Measurements from ENCODE around the gene IGF1R. TPM values are rescaled to one million over a fixed set of nuclear protein-coding genes. Genes with fewer than 3 reads are reported as not detected.

IGF1R gene
- total RNA-seq, 1 experiment from 2014 or later: 16.3 TPM

DNA sequence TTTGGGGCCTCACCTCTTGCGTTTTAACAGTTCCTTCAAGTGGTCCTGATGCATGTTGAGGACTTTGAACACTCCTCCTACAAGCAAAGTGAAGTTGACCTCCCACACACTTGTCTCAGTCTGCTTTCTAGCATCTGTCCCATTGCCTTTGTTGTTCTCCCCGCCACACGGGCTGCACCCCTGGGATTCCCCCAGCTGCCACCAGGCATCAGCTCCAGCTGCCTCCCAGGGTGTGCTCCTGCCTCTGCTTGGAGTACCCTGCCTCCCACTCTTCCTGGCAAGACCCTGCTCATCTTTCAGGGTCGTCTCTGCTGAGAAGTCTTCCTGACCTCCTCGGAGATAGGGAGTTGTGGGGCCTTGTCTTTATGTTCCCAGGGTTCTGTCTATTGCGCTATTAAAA lies 52.2 kb downstream of the IGF1R start:
- ChIA-PET POLR2A (no interaction called here), CTCF (no interaction called here), RAD21 (ENCODE audit: low non-redundant PET in 1 of 2, low total read pairs in 2 of 2, uncharacterized antibody in 2 of 2, unreplicated experiment in 2 of 2) (no interaction called here)
- Histone ChIP-seq H4K20me1 (ENCODE audit: insufficient read depth) (no peaks in the 10 kb centered on the region), H3K27ac (ENCODE audit: low read depth, low read length) (no peak overlapping the region), H3K4me2 (ENCODE audit: low read length) (no peak overlapping the region), H3K79me2 (ENCODE audit: insufficient read depth, low read length) (no peaks in the 10 kb centered on the region), H3K4me1 (ENCODE audit: control insufficient read depth in 1 of 2, insufficient read depth in 2 of 2, low read length in 2 of 2) (no peaks in the 10 kb centered on the region), H3K9me3 (ENCODE audit: control insufficient read depth in 1 of 2, insufficient read depth in 1 of 2, low read depth in 1 of 2, low read length in 2 of 2) (no peaks in the 10 kb centered on the region), H3K27me3 (ENCODE audit: insufficient read depth, low read length) (no peaks in the 10 kb centered on the region), H2AFZ (ENCODE audit: low read depth, low read length, poor library complexity, severe bottlenecking) (no peak overlapping the region), H3K9ac (ENCODE audit: low read length) (no peak overlapping the region), H3K9me2 (ENCODE audit: insufficient read depth) (no peaks in the 10 kb centered on the region), H3K4me3 (replicated peaks in 1 of 2; ENCODE audit: low read depth in 1 of 2, low read length in 2 of 2) (no peak overlapping the region), H3K36me3 (ENCODE audit: control insufficient read depth in 1 of 2, insufficient read depth in 2 of 2, low read length in 2 of 2) (no peaks in the 10 kb centered on the region)
- DNase-seq (ENCODE audit: low read depth, low spot score): no peak
- intact Hi-C loops (cut with micrococcal nuclease): no loop called here
- no TSS peak for BruUV-seq (replicated peaks)
- no peak for ATAC-seq
- no peak for TF ChIP-seq ELF1 (IDR thresholded peaks at IDR 0.05; ENCODE audit: borderline replicate concordance, low read depth)
- no peak for TF ChIP-seq CBX3 (IDR thresholded peaks at IDR 0.05; ENCODE audit: low read depth)
- no peak for TF ChIP-seq TCF7L2 (IDR thresholded peaks at IDR 0.05; ENCODE audit: borderline replicate concordance, extremely low read depth, insufficient read depth, insufficient read length)
- TF ChIP-seq CEBPB (IDR thresholded peaks at IDR 0.05; ENCODE audit: low read depth): no peak
- TF ChIP-seq ZFX (IDR thresholded peaks at IDR 0.05): no peak
- TF ChIP-seq SRF (IDR thresholded peaks at IDR 0.05; ENCODE audit: low read depth): no peak
- no peak for TF ChIP-seq SP1 (IDR thresholded peaks at IDR 0.05; ENCODE audit: low read depth)
- TF ChIP-seq, protein P1, sequence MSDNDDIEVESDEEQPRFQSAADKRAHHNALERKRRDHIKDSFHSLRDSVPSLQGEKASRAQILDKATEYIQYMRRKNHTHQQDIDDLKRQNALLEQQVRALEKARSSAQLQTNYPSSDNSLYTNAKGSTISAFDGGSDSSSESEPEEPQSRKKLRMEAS (IDR thresholded peaks at IDR 0.05): no peak
- no peak for TF ChIP-seq SIN3A (IDR thresholded peaks at IDR 0.05; ENCODE audit: low read depth)
- TF ChIP-seq EZH2 (IDR thresholded peaks at IDR 0.05): no peak
- TF ChIP-seq ATF3 (IDR thresholded peaks at IDR 0.05): no peak
- TF ChIP-seq, protein P2, sequence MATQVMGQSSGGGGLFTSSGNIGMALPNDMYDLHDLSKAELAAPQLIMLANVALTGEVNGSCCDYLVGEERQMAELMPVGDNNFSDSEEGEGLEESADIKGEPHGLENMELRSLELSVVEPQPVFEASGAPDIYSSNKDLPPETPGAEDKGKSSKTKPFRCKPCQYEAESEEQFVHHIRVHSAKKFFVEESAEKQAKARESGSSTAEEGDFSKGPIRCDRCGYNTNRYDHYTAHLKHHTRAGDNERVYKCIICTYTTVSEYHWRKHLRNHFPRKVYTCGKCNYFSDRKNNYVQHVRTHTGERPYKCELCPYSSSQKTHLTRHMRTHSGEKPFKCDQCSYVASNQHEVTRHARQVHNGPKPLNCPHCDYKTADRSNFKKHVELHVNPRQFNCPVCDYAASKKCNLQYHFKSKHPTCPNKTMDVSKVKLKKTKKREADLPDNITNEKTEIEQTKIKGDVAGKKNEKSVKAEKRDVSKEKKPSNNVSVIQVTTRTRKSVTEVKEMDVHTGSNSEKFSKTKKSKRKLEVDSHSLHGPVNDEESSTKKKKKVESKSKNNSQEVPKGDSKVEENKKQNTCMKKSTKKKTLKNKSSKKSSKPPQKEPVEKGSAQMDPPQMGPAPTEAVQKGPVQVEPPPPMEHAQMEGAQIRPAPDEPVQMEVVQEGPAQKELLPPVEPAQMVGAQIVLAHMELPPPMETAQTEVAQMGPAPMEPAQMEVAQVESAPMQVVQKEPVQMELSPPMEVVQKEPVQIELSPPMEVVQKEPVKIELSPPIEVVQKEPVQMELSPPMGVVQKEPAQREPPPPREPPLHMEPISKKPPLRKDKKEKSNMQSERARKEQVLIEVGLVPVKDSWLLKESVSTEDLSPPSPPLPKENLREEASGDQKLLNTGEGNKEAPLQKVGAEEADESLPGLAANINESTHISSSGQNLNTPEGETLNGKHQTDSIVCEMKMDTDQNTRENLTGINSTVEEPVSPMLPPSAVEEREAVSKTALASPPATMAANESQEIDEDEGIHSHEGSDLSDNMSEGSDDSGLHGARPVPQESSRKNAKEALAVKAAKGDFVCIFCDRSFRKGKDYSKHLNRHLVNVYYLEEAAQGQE (IDR thresholded peaks at IDR 0.05; ENCODE audit: low read depth): no peak
- TF ChIP-seq EGR1 (IDR thresholded peaks at IDR 0.05; ENCODE audit: low read depth): no peak
- TF ChIP-seq RAD21 (IDR thresholded peaks at IDR 0.05; ENCODE audit: low read depth): no peak
- TF ChIP-seq YY1 (IDR thresholded peaks at IDR 0.05; ENCODE audit: extremely low read depth, insufficient replicate concordance, low read depth, low read length): no peak
- no peak for TF ChIP-seq EZH2phosphoT487 (IDR thresholded peaks at IDR 0.05; ENCODE audit: borderline replicate concordance)
- no peak for TF ChIP-seq CTCF (IDR thresholded peaks at IDR 0.05 in 2 of 3, conservative IDR thresholded peaks at IDR 0.05 in 1 of 3; ENCODE audit: borderline replicate concordance in 1 of 3, insufficient read depth in 1 of 3, low read depth in 2 of 3, low read length in 2 of 3)
- TF ChIP-seq ZNF274 (IDR thresholded peaks at IDR 0.05; ENCODE audit: low read depth, low read length): no peak
- TF ChIP-seq POLR2AphosphoS5 (IDR thresholded peaks at IDR 0.05; ENCODE audit: low read depth, low read length): no peak
- TF ChIP-seq JUND (IDR thresholded peaks at IDR 0.05): no peak
